Suprapubic skin (tissue), 4 donors: ENCODE data around the gene MRGPRG.

Source experiments
- EP300 ChIP-seq: sonication (generic); formaldehyde crosslinking; IDR thresholded peaks from one replicate; pipeline ENCODE4 v1.6.1; 2017; ENCODE audit warnings: antibody characterized with exemption
- POLR2AphosphoS5 ChIP-seq, 3 donors: sonication (generic); formaldehyde crosslinking; IDR thresholded peaks; one replicate each; pipeline ENCODE4 v1.6.1; 2017; ENCODE audit warnings: antibody characterized with exemption in 3 of 3
- TF ChIP-seq, protein P1 (sequence below), 2 donors: fragments of 200-600 bp in 1 of 2; fragments of 450-650 bp in 1 of 2; sonication (generic) in 1 of 2; IDR thresholded peaks; one replicate each; pipeline ENCODE4 v1.5.1; 2016 to 2019; ENCODE audit warnings: antibody characterized with exemption in 2 of 2, mild to moderate bottlenecking in 1 of 2, moderate library complexity in 1 of 2

DNA sequence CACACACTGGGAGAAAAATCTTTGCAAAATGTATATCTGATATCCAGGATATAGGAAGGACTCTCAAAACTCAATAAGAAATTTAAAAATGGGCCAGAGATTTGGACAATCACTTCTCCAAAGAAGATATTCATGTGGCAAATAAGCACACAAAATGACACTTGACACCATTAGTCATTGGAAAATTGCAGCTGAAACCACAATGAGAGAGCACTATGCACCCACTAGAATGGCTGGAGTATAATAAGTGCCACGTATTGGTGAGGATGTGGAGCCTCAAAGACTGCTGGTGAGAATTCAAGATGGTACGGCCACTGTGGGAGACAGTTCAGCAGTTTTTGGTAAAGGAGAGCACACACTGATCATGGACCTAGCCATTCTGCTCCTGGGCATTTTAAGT is 40.7 kb downstream of the MRGPRG start:
- TF ChIP-seq, protein P1, sequence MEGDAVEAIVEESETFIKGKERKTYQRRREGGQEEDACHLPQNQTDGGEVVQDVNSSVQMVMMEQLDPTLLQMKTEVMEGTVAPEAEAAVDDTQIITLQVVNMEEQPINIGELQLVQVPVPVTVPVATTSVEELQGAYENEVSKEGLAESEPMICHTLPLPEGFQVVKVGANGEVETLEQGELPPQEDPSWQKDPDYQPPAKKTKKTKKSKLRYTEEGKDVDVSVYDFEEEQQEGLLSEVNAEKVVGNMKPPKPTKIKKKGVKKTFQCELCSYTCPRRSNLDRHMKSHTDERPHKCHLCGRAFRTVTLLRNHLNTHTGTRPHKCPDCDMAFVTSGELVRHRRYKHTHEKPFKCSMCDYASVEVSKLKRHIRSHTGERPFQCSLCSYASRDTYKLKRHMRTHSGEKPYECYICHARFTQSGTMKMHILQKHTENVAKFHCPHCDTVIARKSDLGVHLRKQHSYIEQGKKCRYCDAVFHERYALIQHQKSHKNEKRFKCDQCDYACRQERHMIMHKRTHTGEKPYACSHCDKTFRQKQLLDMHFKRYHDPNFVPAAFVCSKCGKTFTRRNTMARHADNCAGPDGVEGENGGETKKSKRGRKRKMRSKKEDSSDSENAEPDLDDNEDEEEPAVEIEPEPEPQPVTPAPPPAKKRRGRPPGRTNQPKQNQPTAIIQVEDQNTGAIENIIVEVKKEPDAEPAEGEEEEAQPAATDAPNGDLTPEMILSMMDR (IDR thresholded peaks at IDR 0.05): no peak
- TF ChIP-seq EP300 (no peak), POLR2AphosphoS5 (IDR thresholded peaks at IDR 0.05) (no peak)
